Prostate gland (tissue), 2 donors: ENCODE results near the gene EHBP1L1.

Experiments used
- CTCF ChIP-seq, 4 experiments: fragments of 200-600 bp in 2 of 4; fragments of 450-650 bp in 2 of 4; sonication (generic) in 2 of 4; IDR thresholded peaks; 1 replicate in 3 of 4; 2 replicates in 1 of 4; pipeline ENCODE4 v1.5.1; 2016 to 2019; ENCODE audit warnings: antibody characterized with exemption in 4 of 4, mild to moderate bottlenecking in 2 of 4, moderate library complexity in 2 of 4
- POLR2A ChIP-seq: fragments of 450-650 bp; IDR thresholded peaks from one replicate; pipeline ENCODE4 v1.6.1; 2016; ENCODE audit warnings: antibody characterized with exemption, mild to moderate bottlenecking
- POLR2AphosphoS5 ChIP-seq: sonication (generic); formaldehyde crosslinking; IDR thresholded peaks from one replicate; pipeline ENCODE4 v1.6.1; 2017; ENCODE audit warnings: antibody characterized with exemption

- TF ChIP-seq CTCF (IDR thresholded peaks at IDR 0.05) (no peak), POLR2A (no peak), POLR2AphosphoS5 (no peak)
Measured at GRCh38 chr11:65538232-65538914, 37.5 kb upstream of the EHBP1L1 start.
